ENCODE data around the gene KCTD2. TPM values are rescaled to one million over a fixed set of nuclear protein-coding genes. Genes with fewer than 3 reads are reported as not detected.

The KCTD2 gene
- total and polyA plus RNA-seq, 9 of the 15 experiments (the other 6 are each of a cell fraction or from before 2014, with no cell fraction given): 1.7 to 32.9 (median 15.8) TPM

DNA sequence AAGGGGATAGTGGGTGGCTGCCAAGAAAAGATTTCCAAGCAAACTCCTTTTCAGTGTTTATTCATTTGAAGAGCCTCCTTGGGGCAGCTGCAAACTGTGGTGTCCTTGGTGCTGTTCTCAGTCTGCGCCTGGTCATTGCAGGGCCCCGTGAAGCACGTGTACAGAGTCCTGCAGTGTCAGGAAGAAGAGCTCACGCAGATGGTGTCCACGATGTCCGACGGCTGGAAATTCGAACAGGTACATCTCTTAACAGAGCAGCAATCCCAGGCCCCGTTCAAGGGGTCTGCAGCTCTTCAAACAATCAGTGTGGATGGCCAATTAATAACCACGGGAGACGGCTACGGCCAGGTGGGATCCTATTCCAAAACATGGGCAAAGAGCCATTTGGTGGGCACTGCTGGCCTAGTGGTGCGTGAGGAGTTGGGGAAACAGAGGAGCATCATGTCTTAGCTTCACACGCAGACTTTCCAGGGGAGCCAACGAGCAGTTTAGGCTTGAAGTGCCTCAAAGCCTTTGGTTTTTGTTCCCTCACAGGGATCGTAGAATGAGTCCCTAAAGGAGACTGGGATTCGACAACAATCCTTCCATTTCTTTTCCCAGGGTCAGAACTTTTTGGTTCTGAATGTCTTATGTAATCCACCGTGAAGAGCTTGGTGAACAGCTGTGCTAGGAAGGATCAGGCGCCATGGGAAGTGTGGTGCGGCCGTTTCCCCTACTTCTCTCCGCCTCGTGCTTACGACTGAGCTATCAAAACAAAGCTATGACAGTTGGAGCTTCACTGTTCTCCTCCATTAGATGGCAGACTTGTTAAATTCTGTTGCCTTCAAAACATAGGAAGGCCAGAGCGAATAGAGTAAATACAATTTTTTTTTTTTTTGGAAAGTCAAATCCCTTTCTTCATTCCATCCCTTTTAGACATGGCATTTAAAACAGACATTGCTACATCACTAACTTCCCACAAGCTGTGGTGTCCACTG, 12.6 kb downstream of the KCTD2 start (continued):
- 0 out of 2 replicates have a peak, but pooled peaks have one; percentile 24 for TF ChIP-seq LCOR (CRISPR knock-in tag; IDR thresholded peaks at IDR 0.05)
- TF ChIP-seq, protein P1, sequence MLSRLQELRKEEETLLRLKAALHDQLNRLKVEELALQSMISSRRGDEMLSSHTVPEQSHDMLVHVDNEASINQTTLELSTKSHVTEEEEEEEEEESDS (CRISPR knock-in tag; IDR thresholded peaks at IDR 0.05): no peak
- TF ChIP-seq HNRNPK (IDR thresholded peaks at IDR 0.05; ENCODE audit: low read depth, low read length, poor library complexity, severe bottlenecking): no peak
- TF ChIP-seq ESRRB (CRISPR knock-in tag; IDR thresholded peaks at IDR 0.05; ENCODE audit: borderline replicate concordance): no peak
- TF ChIP-seq, protein P2, sequence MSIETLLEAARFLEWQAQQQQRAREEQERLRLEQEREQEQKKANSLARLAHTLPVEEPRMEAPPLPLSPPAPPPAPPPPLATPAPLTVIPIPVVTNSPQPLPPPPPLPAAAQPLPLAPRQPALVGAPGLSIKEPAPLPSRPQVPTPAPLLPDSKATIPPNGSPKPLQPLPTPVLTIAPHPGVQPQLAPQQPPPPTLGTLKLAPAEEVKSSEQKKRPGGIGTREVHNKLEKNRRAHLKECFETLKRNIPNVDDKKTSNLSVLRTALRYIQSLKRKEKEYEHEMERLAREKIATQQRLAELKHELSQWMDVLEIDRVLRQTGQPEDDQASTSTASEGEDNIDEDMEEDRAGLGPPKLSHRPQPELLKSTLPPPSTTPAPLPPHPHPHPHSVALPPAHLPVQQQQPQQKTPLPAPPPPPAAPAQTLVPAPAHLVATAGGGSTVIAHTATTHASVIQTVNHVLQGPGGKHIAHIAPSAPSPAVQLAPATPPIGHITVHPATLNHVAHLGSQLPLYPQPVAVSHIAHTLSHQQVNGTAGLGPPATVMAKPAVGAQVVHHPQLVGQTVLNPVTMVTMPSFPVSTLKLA (conservative IDR thresholded peaks at IDR 0.05): peak; percentile 61 to 79
- no peak for TF ChIP-seq ELF4 (CRISPR knock-in tag; IDR thresholded peaks at IDR 0.05)
- peak; percentile 84 for TF ChIP-seq ZNF384 (IDR thresholded peaks at IDR 0.05; ENCODE audit: low read depth, low read length)
- no peak for TF ChIP-seq ARNT (IDR thresholded peaks at IDR 0.05)
- TF ChIP-seq, protein P3, sequence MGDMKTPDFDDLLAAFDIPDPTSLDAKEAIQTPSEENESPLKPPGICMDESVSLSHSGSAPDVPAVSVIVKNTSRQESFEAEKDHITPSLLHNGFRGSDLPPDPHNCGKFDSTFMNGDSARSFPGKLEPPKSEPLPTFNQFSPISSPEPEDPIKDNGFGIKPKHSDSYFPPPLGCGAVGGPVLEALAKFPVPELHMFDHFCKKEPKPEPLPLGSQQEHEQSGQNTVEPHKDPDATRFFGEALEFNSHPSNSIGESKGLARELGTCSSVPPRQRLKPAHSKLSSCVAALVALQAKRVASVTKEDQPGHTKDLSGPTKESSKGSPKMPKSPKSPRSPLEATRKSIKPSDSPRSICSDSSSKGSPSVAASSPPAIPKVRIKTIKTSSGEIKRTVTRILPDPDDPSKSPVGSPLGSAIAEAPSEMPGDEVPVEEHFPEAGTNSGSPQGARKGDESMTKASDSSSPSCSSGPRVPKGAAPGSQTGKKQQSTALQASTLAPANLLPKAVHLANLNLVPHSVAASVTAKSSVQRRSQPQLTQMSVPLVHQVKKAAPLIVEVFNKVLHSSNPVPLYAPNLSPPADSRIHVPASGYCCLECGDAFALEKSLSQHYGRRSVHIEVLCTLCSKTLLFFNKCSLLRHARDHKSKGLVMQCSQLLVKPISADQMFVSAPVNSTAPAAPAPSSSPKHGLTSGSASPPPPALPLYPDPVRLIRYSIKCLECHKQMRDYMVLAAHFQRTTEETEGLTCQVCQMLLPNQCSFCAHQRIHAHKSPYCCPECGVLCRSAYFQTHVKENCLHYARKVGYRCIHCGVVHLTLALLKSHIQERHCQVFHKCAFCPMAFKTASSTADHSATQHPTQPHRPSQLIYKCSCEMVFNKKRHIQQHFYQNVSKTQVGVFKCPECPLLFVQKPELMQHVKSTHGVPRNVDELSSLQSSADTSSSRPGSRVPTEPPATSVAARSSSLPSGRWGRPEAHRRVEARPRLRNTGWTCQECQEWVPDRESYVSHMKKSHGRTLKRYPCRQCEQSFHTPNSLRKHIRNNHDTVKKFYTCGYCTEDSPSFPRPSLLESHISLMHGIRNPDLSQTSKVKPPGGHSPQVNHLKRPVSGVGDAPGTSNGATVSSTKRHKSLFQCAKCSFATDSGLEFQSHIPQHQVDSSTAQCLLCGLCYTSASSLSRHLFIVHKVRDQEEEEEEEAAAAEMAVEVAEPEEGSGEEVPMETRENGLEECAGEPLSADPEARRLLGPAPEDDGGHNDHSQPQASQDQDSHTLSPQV (IDR thresholded peaks at IDR 0.05): no peak
- no peak for TF ChIP-seq RBM34 (IDR thresholded peaks at IDR 0.05; ENCODE audit: borderline replicate concordance, insufficient read depth, low read length)
- TF ChIP-seq TRIM24 (IDR thresholded peaks at IDR 0.05): no peak
- TF ChIP-seq OTX1 (CRISPR knock-in tag; IDR thresholded peaks at IDR 0.05): no peak
- TF ChIP-seq SMC3 (conservative IDR thresholded peaks at IDR 0.05; ENCODE audit: insufficient read depth, low read depth, low read length): peak; percentile 41; the same call in 1 of the 2 replicates
- TF ChIP-seq KLF16 (IDR thresholded peaks at IDR 0.05): no peak
- TF ChIP-seq FOXK2 (conservative IDR thresholded peaks at IDR 0.05 in 1 of 2, IDR thresholded peaks at IDR 0.05 in 1 of 2; ENCODE audit: low read depth in 2 of 2): peak; percentile 49 to 65; a peak in 2 of 4 replicates
- TF ChIP-seq, protein P4, sequence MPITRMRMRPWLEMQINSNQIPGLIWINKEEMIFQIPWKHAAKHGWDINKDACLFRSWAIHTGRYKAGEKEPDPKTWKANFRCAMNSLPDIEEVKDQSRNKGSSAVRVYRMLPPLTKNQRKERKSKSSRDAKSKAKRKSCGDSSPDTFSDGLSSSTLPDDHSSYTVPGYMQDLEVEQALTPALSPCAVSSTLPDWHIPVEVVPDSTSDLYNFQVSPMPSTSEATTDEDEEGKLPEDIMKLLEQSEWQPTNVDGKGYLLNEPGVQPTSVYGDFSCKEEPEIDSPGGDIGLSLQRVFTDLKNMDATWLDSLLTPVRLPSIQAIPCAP (CRISPR knock-in tag; IDR thresholded peaks at IDR 0.05; ENCODE audit: borderline replicate concordance): no peak
